Lung (tissue), 12 donors: ENCODE measurements around the gene APRT. TPM values are rescaled to one million over a fixed set of nuclear protein-coding genes. Genes with fewer than 3 reads are reported as not detected.

ENCODE experiments used
- ATAC-seq: fragments of 200-7000 bp; cut with Tn5 transposase; one replicate; pipeline ENCODE4 v1.9.1; 2020; ENCODE audit warnings: moderate number of reproducible peaks; ENCODE audit not compliant: insufficient read depth, low FRiP score
- DNase-seq, 3 donors: peaks; one replicate each; pipeline ENCODE4 v3.0.0-alpha.2; 2013 to 2017
- H3K27ac ChIP-seq, 2 donors: one replicate each; pipeline ENCODE4 v1.5.1; 2013; ENCODE audit warnings: mild to moderate bottlenecking in 2 of 2, moderate library complexity in 2 of 2, control low read depth in 1 of 2, inconsistent platforms in 1 of 2, low read depth in 1 of 2, low read length in 1 of 2
- H3K27me3 ChIP-seq, 3 donors: one replicate each; pipeline ENCODE4 v1.5.1; 2013; ENCODE audit warnings: low read length in 2 of 3; ENCODE audit not compliant: control insufficient read depth in 3 of 3, insufficient read depth in 3 of 3
- H3K36me3 ChIP-seq, 4 donors: one replicate each; pipeline ENCODE4 v1.5.1; 2013; ENCODE audit warnings: low read length in 4 of 4, mild to moderate bottlenecking in 1 of 4, moderate library complexity in 1 of 4; ENCODE audit not compliant: control insufficient read depth in 4 of 4, insufficient read depth in 4 of 4
- H3K4me1 ChIP-seq, 5 donors: one replicate each; pipeline ENCODE4 v1.5.1; 2013; ENCODE audit warnings: low read length in 5 of 5, mild to moderate bottlenecking in 2 of 5, moderate library complexity in 1 of 5; ENCODE audit not compliant: control insufficient read depth in 5 of 5, insufficient read depth in 5 of 5
- H3K4me3 ChIP-seq: one replicate; pipeline ENCODE4 v1.5.1; 2013; ENCODE audit warnings: mild to moderate bottlenecking, control low read depth, moderate library complexity
- H3K9ac ChIP-seq, 2 donors: one replicate each; pipeline ENCODE4 v1.5.1; 2013; ENCODE audit warnings: low read length in 2 of 2, control low read depth in 1 of 2; ENCODE audit not compliant: insufficient read depth in 1 of 2
- H3K9me3 ChIP-seq, 4 donors: one replicate each; pipeline ENCODE4 v1.5.1; 2013; ENCODE audit warnings: low read length in 3 of 4, mild to moderate bottlenecking in 1 of 4, moderate library complexity in 1 of 4; ENCODE audit not compliant: control insufficient read depth in 4 of 4, insufficient read depth in 3 of 4
- CTCF ChIP-seq: IDR thresholded peaks from 2 replicates; pipeline ENCODE4 v1.5.1; 2012; ENCODE audit warnings: mild to moderate bottlenecking; ENCODE audit errors: control extremely low read depth, extremely low read depth
- WGBS, 2 donors: extraction: QIAGEN DNeasy Blood & Tissue Kit; methylation state at CpG; one replicate each; pipeline ENCODE4 v1.1.7; 2013; 5-methylcytosine and 5-hydroxymethylcytosine counted together
- polyA plus RNA-seq, 2 donors: library from polyadenylated mRNA; stranded (reverse); fragments of 200-250 nt; gene quantifications; one replicate each; pipeline ENCODE4 v1.2.1, GENCODE V29; 2013
- total RNA-seq, 2 donors: library from RNA; depleted of rRNA in 1 of 2; stranded (reverse); fragments of >200 nt in 1 of 2; gene quantifications; one replicate each; pipeline ENCODE4 v1.2.1, GENCODE V29; 2014 to 2021
- donor health status: control.
- donor health status: control.
- donor health status: Bipolar disorder and iron deficiency.
- donor health status: healthy.
- donor health status: DM: yes; HTN: yes; CAD: no.

APRT gene
- total and polyA plus RNA-seq, 4 donors = 44.2 to 260 (median 176) TPM

- H3K4me3 ChIP-seq = no peak overlapping the region
- ATAC-seq = no peak
- DNase-seq = no peak
- no peak overlapping the region for H3K27ac ChIP-seq
- no peaks in the 10 kb centered on the region for H3K4me1 ChIP-seq
- H3K36me3 ChIP-seq = peaks cover 0 to 56% (median 9%) of the 10 kb centered on the region in 4 donors
- H3K9ac ChIP-seq = no peak overlapping the region
- WGBS, 2 donors = 91 to 94% methylated on average over 39 of the region's 39 CpGs
- H3K27me3 ChIP-seq = no peaks in the 10 kb centered on the region
- no peak for TF ChIP-seq CTCF
- H3K9me3 ChIP-seq = no peaks in the 10 kb centered on the region
These were observed 27.4 kb upstream of the APRT start for GRCh38 chr16:88839026-88839529.

GRCh38 chr16:88838566-88838965 lies 26.8 kb upstream of the APRT start:
- peaks cover 0 to 59% (median 9%) of the 10 kb centered on the region in 4 donors for H3K36me3 ChIP-seq
- no peaks in the 10 kb centered on the region for H3K27me3 ChIP-seq
- no peaks in the 10 kb centered on the region for H3K9me3 ChIP-seq
- H3K4me1 ChIP-seq = no peaks in the 10 kb centered on the region
- DNase-seq (no peak), ATAC-seq (no peak)
- H3K9ac ChIP-seq = no peak overlapping the region
- TF ChIP-seq CTCF = no peak
- 88% methylated on average over 19 of the region's 19 CpGs for WGBS, 2 donors
- H3K4me3 ChIP-seq = no peak overlapping the region
- no peak overlapping the region for H3K27ac ChIP-seq

DNA sequence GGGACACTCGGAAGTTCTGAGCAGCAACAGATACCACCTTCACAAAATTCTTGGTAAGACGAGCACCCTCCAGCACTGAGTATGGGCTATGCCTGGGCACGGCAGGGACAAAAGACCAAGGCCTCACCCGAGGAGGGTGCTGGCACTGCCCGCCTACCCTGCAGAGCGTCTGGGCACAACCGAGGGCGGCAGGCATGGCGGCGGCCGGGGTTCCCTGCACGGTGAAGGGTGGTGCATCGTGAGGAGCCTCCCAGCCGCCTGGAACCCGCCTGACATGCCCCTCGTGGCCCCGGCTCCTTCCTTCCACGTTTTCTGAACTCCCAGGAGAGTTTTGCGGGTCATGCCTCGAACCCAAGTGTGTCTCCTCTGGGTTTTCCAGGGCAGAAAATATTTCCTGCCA lies 26.1 kb upstream of the APRT start:
- TF ChIP-seq CTCF = no peak
- no peak overlapping the region for H3K4me3 ChIP-seq
- no peak for ATAC-seq
- no peaks in the 10 kb centered on the region for H3K4me1 ChIP-seq
- peaks cover 0 to 57% (median 9%) of the 10 kb centered on the region in 4 donors for H3K36me3 ChIP-seq
- no peak for DNase-seq
- no peaks in the 10 kb centered on the region for H3K27me3 ChIP-seq
- WGBS, 2 donors = 74 to 93% methylated on average over 20 of the region's 20 CpGs
- H3K9ac ChIP-seq = no peak overlapping the region
- H3K27ac ChIP-seq = no peak overlapping the region
- no peaks in the 10 kb centered on the region for H3K9me3 ChIP-seq

DNA sequence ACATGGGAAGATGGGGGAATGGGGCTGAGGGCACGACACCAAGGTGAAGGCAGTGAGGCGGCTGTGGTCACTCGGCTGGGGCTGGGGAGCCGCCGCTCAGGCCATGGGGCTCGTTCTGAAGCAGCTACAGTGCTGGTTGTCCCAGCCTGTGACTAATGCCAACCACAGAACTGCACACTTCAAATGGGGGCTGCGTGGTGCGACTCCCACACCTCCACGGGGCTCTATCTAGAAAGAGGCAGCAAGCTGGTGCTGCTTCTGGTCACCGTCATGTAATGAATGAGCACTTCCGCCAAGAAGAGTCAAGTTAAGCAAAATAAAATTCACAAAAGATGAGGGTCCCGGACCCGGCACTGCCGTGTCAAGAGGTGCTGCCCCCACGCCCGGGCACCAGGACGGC lies 25.1 kb upstream of the APRT start:
- Histone ChIP-seq H3K36me3 (peaks cover 0 to 53% (median 9%) of the 10 kb centered on the region in 4 donors), H3K9me3 (no peaks in the 10 kb centered on the region), H3K4me3 (no peak overlapping the region), H3K9ac (no peak overlapping the region), H3K4me1 (no peaks in the 10 kb centered on the region), H3K27ac (no peak overlapping the region), H3K27me3 (no peaks in the 10 kb centered on the region)
- ATAC-seq = no peak
- WGBS, 2 donors = 91 to 95% methylated on average over 17 of the region's 17 CpGs
- no peak for TF ChIP-seq CTCF
- no peak for DNase-seq
